Amniotic stem cell (primary cell): ENCODE results near the gene HIPK3.
"Not testable (repeated sequence)": the region's sequence is repeated elsewhere in the genome, so short reads cannot be mapped to it uniquely, and the experiment has no call there.

Experiments used
- DNase-seq: peaks from one replicate; lab custom pipeline; 2025; lab: John Stamatoyannopoulos, UW

HIPK3 gene

GRCh38 chr11:33358150-33358831 is 101.1 kb downstream of the HIPK3 start:
- no peak for DNase-seq

GRCh38 chr11:33360642-33361041 is 103.5 kb downstream of the HIPK3 start:
- DNase-seq: no peak

GRCh38 chr11:33362051-33362910 is 105.1 kb downstream of the HIPK3 start:
- DNase-seq: no peak

- DNase-seq: no peak
These were observed 109.7 kb downstream of the HIPK3 start for GRCh38 chr11:33366918-33367317.

GRCh38 chr11:33368475-33368874 is 111.3 kb downstream of the HIPK3 start:
- DNase-seq: not testable (repeated sequence)

GRCh38 chr11:33368931-33369330 is 111.8 kb downstream of the HIPK3 start:
- no peak for DNase-seq

GRCh38 chr11:33373636-33374035 is 116.5 kb downstream of the HIPK3 start:
- no peak for DNase-seq

- DNase-seq: no peak
These were observed 118.1 kb downstream of the HIPK3 start for GRCh38 chr11:33375236-33375635.

- DNase-seq: no peak
These were observed 118.6 kb downstream of the HIPK3 start, which contains the start of gene KIAA1549L for GRCh38 chr11:33375688-33376311. KIAA1549L (plus strand) TSS chr11:33376108.

GRCh38 chr11:33376331-33377310 is 119.4 kb downstream of the HIPK3 start:
- no peak for DNase-seq

GRCh38 chr11:33377412-33378370 is 120.5 kb downstream of the HIPK3 start:
- no peak for DNase-seq

GRCh38 chr11:33379947-33380346 is 122.8 kb downstream of the HIPK3 start:
- DNase-seq: no peak

GRCh38 chr11:33383075-33383919 is 126.1 kb downstream of the HIPK3 start:
- no peak for DNase-seq

GRCh38 chr11:33383920-33384209 is 126.7 kb downstream of the HIPK3 start:
- no peak for DNase-seq

GRCh38 chr11:33384220-33384619 is 127.0 kb downstream of the HIPK3 start:
- DNase-seq: no peak

GRCh38 chr11:33387581-33387980 is 130.4 kb downstream of the HIPK3 start:
- DNase-seq: no peak

- no peak for DNase-seq
These were observed 130.8 kb downstream of the HIPK3 start for GRCh38 chr11:33387996-33388395.

GRCh38 chr11:33388793-33389525 is 131.8 kb downstream of the HIPK3 start:
- DNase-seq: no peak

GRCh38 chr11:33389635-33390034 is 132.5 kb downstream of the HIPK3 start:
- no peak for DNase-seq
